GM19395 (cell line): ENCODE results near the gene BTF3L4.
A peak's percentile ranks its signal among the peaks of the same experiment; 100 is the strongest.
"Not testable (repeated sequence)": the region's sequence is repeated elsewhere in the genome, so short reads cannot be mapped to it uniquely, and the experiment has no call there.

Source experiments
- ATAC-seq: cut with Tn5 transposase; IDR thresholded peaks from one replicate; pipeline ENCODE4 v1.9.1; 2021; ENCODE audit warnings: mild to moderate bottlenecking, moderate library complexity; ENCODE audit not compliant: unreplicated experiment

BTF3L4 gene

GRCh38 chr1:52056163-52056936, at the start of gene BTF3L4:
TSS of gene BTF3L4 (plus strand) at chr1:52056295. CDS start at chr1:52059848, 3,553 bp downstream.
- peak; percentile 87 for ATAC-seq

DNA sequence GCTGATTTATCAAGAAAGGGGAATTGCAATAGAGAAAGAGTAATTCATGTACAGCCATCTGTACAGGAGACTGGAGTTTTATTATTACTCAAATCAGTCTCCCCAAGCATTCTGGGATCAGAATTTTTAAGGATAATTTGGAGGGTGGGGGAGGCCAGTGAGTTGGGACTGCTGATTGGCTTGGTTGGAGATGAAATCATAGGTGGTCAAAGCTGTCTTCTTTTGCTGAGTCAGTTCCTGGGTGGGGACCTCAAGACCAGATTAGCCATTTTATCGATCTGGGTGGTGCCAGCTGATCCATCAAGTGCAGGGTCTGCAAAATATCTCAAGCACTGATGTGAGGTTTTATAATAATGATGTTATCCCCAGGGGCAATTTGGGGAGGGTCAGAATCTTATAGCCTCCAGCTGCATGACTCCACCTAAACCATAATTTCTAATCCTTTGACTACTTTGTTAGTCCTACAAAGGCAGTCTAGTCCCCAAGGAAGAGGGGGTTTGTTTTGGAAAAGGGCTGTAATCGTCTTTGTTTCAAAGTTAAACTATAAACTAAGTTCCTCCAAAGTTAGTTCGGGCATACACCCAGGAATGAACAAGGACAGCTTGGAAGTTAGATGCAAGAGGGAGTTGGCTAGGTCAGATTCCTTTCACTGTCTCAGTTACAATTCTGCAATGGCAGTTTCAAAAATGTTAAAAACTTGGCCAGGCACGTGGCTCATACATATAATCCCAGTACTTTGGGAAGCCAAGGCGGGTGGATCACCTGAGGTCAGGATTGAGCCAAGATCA, 48.7 kb upstream of the BTF3L4 start:
- no peak for ATAC-seq

- ATAC-seq: no peak
Measured at GRCh38 chr1:52008071-52008809, 47.9 kb upstream of the BTF3L4 start.

DNA sequence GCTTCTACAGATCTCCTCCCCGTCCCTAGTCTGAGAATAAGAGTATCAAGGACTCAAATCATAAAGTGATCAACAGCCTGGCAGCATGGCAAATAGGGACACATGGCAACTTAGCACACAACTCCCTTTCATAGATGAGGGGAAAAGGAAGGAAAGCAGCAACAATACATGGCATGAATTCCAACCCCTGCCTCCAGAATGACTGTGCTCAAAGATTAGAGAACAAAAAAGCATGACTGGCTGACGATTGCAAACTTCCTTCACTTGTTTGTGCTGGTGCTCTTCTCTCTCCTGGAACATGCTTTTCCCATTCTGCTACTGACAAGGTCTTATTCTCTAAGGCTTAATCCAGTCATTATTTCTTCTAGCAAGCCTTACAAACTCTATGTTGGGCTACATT, 34.0 kb upstream of the BTF3L4 start:
- no peak for ATAC-seq

- no peak for ATAC-seq
Measured at GRCh38 chr1:52026278-52026677, 29.8 kb upstream of the BTF3L4 start.

GRCh38 chr1:52028328-52028727, 27.8 kb upstream of the BTF3L4 start:
- ATAC-seq: no peak

DNA sequence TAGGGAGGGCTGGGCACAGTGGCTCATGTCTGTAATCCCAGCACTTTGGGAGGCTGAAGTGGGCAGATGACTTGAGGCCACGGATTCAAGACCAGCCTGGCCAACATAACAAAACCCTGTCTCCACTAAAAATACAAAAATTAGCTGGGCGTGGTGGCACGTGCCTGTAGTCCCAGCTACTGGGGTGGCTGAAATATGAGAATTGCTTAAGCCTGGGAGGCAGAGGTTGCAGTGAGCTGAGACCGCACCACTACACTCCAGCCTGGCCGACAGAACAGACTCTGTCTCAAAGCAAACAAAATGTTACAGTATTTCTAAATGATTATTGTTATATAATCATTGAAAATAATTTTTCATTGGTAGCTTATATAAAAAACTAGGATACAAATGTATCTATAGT, 27.3 kb upstream of the BTF3L4 start:
- not testable (repeated sequence) for ATAC-seq

- peak; percentile 43 for ATAC-seq
Measured at GRCh38 chr1:52032124-52032784, 23.8 kb upstream of the BTF3L4 start.

- ATAC-seq: peak; percentile 31
Measured at GRCh38 chr1:52032785-52033131, 23.3 kb upstream of the BTF3L4 start.

DNA sequence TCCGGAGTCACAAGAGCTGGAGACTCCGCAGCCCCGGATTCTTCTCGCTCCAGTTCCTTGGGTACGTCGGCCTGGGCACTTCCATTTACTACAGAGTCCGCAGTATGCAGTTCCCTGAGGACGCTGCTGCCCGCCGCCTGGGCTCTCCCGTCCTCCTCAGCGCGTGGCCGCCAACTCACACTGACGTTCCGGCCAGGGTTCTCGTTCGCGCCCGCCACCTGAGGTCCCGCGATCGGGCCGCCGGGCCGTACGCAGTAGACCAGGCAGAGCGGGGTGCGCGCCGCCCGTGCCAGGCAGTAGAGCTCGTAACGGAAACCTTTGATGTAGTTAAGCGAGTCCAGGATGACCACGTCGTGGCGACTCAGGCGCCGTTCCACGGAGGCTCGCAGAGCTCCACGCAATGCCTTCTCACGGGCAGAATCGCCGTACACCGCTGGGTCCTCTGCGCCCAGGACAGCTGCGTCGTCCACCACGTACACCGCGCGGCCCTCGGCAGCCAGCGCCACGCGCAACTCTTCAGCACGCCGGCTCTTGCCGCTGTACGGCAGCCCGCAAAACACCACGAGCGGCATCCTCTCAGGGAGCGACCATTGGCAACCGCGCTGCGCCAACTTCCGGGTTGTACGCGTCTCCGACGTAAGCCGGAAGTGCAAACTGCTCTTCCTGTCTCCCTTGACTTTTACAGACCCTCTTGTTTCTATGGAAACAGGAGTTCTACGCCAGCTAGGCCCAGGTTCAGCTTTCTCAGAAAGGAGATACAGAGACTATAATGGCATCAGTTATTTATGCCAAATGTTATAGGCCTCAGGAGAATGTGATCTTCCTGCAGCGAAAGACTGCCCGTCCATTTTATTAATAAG, 22.7 kb upstream of the BTF3L4 start, which contains the start of gene KTI12:
TSS of gene KTI12 (minus strand) at position 621 of the 860 bp plus-strand sequence. CDS start at position 572, 49 bp downstream.
- peak; percentile 88 for ATAC-seq

- no peak for ATAC-seq
Measured at GRCh38 chr1:52034050-52034384, 22.1 kb upstream of the BTF3L4 start.

GRCh38 chr1:52037402-52037814, 18.7 kb upstream of the BTF3L4 start:
- no peak for ATAC-seq

DNA sequence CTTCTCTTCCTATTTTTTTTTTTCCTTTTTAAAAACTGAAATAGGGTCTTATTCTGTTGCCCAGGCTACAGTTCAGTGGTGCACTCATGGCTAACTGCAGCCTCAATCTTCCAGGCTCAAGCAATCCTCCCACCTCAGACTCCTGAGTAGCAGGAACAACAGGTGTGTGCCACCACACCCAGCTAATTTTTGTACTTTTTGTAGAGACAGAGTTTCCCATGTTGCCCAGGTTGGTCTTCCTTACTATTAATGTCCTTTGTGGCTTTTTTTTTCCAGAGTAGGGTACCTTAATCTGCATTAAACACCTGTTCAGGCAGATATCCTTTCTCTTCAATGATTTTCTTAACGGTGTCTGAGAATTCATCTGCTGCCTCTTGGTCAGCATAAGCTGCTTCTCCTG, 18.2 kb upstream of the BTF3L4 start:
- ATAC-seq: no peak

DNA sequence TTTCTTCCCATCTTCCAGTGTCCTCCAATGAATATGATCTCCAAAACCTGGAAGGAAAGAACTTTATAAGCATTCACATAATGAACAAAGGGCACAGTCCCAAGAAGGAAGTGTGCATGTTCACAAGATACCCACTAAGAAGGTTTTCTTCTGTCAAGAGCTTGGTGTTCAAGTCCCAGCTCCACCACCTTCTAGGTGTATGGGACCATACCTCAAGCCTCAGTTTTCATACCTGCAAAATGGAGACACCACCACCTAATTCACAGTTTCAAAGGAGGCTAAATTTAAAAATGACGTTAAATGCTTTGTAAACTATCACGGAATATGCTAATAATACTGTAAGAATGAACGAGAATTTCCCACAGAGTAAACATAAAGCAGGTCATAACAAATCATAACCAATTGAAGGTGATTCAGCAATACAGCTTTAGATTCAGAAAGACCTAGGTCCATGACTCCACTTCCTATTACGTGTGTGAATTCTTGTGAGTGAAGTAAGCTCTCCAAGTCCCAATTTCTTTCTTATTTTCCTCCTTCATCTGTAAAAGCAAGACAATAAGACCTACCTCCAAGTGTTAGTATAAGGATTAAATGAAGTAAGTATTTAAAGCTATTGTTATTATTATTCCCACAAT, 14.4 kb upstream of the BTF3L4 start:
- no peak for ATAC-seq

DNA sequence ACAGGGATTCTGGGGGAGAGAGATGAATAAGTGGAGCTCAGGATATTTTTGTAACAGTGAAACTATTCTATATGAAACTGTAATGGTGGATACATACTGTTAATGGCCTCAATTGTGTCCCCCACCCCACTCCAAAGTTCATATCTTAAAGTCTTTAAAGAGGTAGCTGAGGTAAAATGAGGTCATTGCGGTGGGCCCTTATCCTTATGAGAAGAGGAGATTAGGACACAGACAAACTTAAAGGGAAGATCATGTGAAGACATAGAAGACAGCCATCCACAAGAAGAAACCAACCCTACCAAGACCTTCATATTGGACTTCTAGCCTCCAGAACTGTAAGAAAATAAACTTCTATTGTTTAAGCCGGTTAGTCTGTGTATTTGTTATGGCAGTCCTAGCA, 10.9 kb upstream of the BTF3L4 start:
- ATAC-seq: no peak

GRCh38 chr1:52045666-52046195, 10.4 kb upstream of the BTF3L4 start:
- ATAC-seq: not testable (repeated sequence)

DNA sequence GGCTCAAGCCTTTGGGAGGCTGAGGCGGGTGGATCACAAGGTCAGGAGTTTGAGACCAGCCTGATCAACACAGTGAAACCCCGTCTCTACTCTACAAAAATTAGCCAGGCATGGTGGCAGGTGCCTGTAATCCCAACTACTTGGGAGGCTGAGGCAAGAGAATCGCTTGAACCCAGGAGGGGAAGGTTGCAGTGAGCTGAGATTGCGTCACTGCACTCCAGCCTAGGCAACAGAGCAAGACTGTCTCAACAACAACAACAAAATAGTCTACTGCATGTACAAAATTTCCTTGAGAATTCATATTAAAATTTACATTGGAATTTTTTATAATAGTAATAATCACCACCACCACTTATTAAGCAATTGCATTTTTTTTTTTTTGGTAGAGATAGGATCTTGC, 6.8 kb upstream of the BTF3L4 start:
- not testable (repeated sequence) for ATAC-seq

DNA sequence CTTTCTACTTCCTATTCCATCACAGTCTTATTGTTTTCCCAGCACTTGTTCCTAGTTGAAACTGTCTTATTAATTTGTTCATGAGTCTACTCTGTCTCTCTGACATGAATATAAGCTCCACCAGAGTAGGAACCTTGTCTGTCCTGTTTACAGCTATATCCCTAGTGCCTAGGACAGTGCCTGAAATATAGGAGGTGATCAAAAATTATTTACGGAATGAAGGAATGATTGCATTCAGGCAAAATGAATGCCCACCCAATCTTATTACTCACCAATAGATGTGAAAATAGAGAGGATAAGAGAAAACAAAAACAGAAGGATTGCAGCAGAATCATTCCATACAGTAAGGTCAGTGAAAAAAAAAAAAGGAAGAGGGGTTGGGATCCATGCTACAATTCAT, 2.2 kb upstream of the BTF3L4 start:
- no peak for ATAC-seq

DNA sequence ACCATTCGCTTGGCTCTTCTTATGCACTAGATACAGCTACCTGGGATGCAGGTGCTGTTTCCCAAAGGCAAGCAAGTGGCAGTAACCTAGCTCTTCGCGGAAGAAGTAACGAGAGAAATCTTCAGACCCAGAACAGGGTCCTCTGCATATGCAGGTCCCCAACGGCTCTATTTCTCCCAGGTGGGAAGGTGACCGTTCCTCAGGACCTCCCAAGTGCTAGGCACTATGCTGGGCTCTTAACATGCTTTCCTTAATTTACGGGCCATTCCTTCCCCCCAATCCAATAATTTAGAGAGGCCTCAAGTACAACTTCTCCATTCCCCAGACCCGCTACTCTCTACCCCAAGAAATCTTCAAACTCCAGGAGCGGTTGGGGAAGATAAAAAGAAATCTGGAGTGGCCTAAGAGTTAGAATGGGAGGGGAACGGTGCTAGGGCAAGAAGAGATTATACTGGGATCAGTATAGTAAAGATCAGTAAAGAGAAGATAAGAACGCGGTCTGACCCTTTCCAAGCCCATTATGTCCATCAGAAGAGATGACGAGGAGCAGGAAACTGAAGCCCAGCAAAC, 1.5 kb upstream of the BTF3L4 start:
- no peak for ATAC-seq
